Progenitor cell of endocrine pancreas (in vitro differentiated cells): ENCODE data around the gene AKTIP. TPM values are rescaled to one million over a fixed set of nuclear protein-coding genes. Genes with fewer than 3 reads are reported as not detected.

ENCODE experiments used
- DNase-seq: peaks from one replicate; pipeline ENCODE4 v3.0.0; 2021; ENCODE audit warnings: low spot score; ENCODE audit not compliant: unreplicated experiment
- H3K27ac Mint-ChIP-seq: 2 replicates; pipeline ENCODE4 v1.8.0; 2021; ENCODE audit warnings: mild to moderate bottlenecking, moderate library complexity, mixed read lengths
- H3K27me3 Mint-ChIP-seq: 2 replicates; pipeline ENCODE4 v1.8.0; 2021; ENCODE audit warnings: mixed read lengths
- H3K36me3 Mint-ChIP-seq: 2 replicates; pipeline ENCODE4 v1.8.0; 2022; ENCODE audit warnings: mixed read lengths; ENCODE audit not compliant: insufficient read depth
- H3K4me1 Mint-ChIP-seq: 2 replicates; pipeline ENCODE4 v1.8.0; 2021; ENCODE audit warnings: low read depth, mixed read lengths
- H3K4me3 Mint-ChIP-seq: 2 replicates; pipeline ENCODE4 v1.8.0; 2021; ENCODE audit warnings: low read depth, mild to moderate bottlenecking, moderate library complexity, mixed read lengths
- H3K9me3 Mint-ChIP-seq: 2 replicates; pipeline ENCODE4 v1.8.0; 2021; ENCODE audit warnings: low read depth, mixed read lengths
- total RNA-seq: library from RNA; stranded (reverse); gene quantifications from 2 replicates; pipeline ENCODE4 v1.2.1, GENCODE V29; 2021
- TF ChIP-seq, protein P1 (sequence below): fragments of 200-600 bp; sonication (generic); IDR thresholded peaks from one replicate; pipeline ENCODE4 v1.5.0; 2021; ENCODE audit warnings: antibody characterized with exemption, mild to moderate bottlenecking; ENCODE audit not compliant: unreplicated experiment

AKTIP gene
- total RNA-seq, 1 donor from 2014 or later, result 36.5 TPM

DNA sequence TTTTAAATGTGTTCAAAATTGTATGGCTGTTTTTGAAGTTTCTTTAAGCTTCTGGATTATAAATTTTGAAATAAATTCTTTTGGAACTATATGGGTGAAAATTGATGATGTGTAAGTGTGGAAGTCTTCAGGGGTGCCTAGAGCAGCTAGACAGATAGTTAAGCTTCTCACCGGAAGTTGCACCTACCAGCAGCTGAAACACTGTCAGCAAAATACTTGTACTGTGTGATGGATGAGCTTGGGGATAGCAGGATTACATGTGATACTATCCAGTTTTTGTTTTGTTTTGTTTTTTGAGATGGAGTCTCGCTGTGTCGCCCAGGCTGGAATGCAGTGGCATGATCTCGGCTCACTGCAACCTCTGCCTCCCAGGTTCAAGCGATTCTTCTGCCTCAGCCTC is 49.1 kb downstream of the AKTIP start:
- DNase-seq, result no peak
- TF ChIP-seq, protein P1, sequence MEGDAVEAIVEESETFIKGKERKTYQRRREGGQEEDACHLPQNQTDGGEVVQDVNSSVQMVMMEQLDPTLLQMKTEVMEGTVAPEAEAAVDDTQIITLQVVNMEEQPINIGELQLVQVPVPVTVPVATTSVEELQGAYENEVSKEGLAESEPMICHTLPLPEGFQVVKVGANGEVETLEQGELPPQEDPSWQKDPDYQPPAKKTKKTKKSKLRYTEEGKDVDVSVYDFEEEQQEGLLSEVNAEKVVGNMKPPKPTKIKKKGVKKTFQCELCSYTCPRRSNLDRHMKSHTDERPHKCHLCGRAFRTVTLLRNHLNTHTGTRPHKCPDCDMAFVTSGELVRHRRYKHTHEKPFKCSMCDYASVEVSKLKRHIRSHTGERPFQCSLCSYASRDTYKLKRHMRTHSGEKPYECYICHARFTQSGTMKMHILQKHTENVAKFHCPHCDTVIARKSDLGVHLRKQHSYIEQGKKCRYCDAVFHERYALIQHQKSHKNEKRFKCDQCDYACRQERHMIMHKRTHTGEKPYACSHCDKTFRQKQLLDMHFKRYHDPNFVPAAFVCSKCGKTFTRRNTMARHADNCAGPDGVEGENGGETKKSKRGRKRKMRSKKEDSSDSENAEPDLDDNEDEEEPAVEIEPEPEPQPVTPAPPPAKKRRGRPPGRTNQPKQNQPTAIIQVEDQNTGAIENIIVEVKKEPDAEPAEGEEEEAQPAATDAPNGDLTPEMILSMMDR, result no peak
- peaks cover 13% of the 10 kb centered on the region for H3K36me3 Mint-ChIP-seq
- H3K9me3 Mint-ChIP-seq, result no peaks in the 10 kb centered on the region
- H3K27ac Mint-ChIP-seq, result no peak overlapping the region
- no peaks in the 10 kb centered on the region for H3K27me3 Mint-ChIP-seq
- no peaks in the 10 kb centered on the region for H3K4me1 Mint-ChIP-seq
- H3K4me3 Mint-ChIP-seq, result no peak overlapping the region

DNA sequence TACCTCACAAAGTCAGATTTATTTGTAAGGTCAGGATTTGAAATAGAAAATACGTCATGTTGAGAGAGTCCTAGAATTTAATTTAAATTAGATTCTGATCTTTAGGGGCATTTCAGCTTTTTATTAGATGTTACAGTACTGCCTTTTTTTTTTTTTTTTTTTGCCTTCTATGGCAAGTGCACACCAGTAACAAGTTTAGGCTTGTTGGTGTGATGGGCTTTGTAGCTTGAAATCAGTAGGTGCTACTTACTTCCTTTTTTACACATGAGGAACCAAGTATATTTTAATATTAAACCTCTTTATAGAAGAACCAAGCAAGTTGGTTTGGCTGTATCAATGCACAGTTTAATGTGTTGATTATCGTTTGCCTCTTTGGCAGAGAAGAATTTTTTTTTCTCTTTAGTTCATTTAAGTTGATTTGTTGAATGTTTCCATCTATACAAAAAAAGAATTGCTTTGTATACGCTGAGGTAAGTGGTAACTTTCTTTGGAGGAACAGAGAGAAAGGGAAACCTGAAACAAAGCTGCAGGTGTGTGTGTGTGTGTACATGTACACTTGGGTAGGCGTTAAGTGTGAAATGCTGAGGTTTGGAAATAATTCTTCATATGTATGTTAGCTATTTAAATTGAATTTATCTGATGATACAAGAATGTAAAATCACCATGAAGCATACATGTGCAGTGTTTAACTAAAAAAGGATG is 53.0 kb downstream of the AKTIP start:
- Mint-ChIP-seq H3K4me3 (no peak overlapping the region), H3K4me1 (no peaks in the 10 kb centered on the region), H3K9me3 (no peaks in the 10 kb centered on the region), H3K36me3 (peaks cover 12% of the 10 kb centered on the region), H3K27ac (no peak overlapping the region), H3K27me3 (no peaks in the 10 kb centered on the region)
- no peak for DNase-seq
- TF ChIP-seq, protein P1, result no peak

DNA sequence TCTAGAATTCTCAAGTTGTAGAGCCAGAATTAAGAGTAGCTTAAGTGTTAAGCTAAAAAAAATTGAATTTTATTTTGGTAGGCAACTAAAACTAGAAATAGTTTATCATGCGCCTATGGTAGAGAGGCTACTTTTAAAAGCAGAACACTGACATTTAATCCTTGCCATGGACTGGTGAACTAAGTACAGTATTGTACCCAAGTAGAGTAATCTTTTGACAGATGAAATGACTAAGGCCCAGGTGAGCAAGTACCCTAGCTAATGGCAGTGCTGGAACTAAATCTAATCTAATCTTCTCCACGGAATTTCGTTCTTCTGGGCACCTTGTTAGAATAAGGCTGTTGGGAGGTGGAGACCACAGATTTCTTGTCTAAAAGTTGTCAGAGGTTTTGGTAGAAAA is 56.9 kb downstream of the AKTIP start:
- H3K9me3 Mint-ChIP-seq, result no peaks in the 10 kb centered on the region
- DNase-seq, result no peak
- peaks cover 13% of the 10 kb centered on the region for H3K36me3 Mint-ChIP-seq
- H3K4me3 Mint-ChIP-seq, result no peak overlapping the region
- no peaks in the 10 kb centered on the region for H3K27me3 Mint-ChIP-seq
- TF ChIP-seq, protein P1, result no peak
- H3K4me1 Mint-ChIP-seq, result no peaks in the 10 kb centered on the region
- no peak overlapping the region for H3K27ac Mint-ChIP-seq

DNA sequence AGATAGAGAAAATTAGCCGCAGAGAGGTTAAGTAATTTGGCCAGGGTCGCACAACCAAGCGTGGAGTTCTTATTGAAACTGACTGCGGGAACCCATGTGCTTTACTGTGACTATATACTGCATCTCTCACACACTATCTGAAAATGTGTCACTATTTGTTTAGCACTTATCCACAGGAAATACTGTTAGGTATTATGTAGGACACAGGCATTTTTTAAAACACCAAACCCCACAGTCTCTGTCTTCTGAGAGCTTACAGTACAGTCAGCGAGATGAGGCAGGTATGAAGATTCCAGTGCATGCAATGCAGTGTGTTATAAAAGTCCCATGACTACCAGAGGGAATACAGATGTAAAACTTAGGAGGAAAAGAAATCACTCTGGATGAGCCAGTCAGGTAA is 57.5 kb downstream of the AKTIP start:
- no peaks in the 10 kb centered on the region for H3K27me3 Mint-ChIP-seq
- H3K9me3 Mint-ChIP-seq, result no peaks in the 10 kb centered on the region
- DNase-seq, result no peak
- no peaks in the 10 kb centered on the region for H3K4me1 Mint-ChIP-seq
- TF ChIP-seq, protein P1, result no peak
- no peak overlapping the region for H3K27ac Mint-ChIP-seq
- no peak overlapping the region for H3K4me3 Mint-ChIP-seq
- peaks cover 14% of the 10 kb centered on the region for H3K36me3 Mint-ChIP-seq

Other genes with a start within 250 kb of the AKTIP start
- gene RBL2, start 68.7 kb downstream of the AKTIP start, total RNA-seq, result 37.7 and 39.1 TPM in 2 replicates
- 19.9 and 21.3 TPM in 2 replicates for gene RPGRIP1L, start 200.7 kb upstream of the AKTIP start, total RNA-seq
- gene FTO, start 200.9 kb upstream of the AKTIP start, total RNA-seq, result 78.7 and 81.7 TPM in 2 replicates